Stimulated activated CD8-positive, alpha-beta memory T cell treated with anti-CD3 and anti-CD28 coated beads, Interleukin-15, amount 100 ng/mL, for 4 hours (primary cell): ENCODE results near the gene KAT2A.
"Not testable (repeated sequence)": the region's sequence is repeated elsewhere in the genome, so short reads cannot be mapped to it uniquely, and the experiment has no call there.

ENCODE experiments used
- DNase-seq, 2 donors: peaks; one replicate each; pipeline ENCODE4 v3.0.0-alpha.2; 2020; ENCODE audit warnings: low read depth in 2 of 2

The KAT2A gene

DNA sequence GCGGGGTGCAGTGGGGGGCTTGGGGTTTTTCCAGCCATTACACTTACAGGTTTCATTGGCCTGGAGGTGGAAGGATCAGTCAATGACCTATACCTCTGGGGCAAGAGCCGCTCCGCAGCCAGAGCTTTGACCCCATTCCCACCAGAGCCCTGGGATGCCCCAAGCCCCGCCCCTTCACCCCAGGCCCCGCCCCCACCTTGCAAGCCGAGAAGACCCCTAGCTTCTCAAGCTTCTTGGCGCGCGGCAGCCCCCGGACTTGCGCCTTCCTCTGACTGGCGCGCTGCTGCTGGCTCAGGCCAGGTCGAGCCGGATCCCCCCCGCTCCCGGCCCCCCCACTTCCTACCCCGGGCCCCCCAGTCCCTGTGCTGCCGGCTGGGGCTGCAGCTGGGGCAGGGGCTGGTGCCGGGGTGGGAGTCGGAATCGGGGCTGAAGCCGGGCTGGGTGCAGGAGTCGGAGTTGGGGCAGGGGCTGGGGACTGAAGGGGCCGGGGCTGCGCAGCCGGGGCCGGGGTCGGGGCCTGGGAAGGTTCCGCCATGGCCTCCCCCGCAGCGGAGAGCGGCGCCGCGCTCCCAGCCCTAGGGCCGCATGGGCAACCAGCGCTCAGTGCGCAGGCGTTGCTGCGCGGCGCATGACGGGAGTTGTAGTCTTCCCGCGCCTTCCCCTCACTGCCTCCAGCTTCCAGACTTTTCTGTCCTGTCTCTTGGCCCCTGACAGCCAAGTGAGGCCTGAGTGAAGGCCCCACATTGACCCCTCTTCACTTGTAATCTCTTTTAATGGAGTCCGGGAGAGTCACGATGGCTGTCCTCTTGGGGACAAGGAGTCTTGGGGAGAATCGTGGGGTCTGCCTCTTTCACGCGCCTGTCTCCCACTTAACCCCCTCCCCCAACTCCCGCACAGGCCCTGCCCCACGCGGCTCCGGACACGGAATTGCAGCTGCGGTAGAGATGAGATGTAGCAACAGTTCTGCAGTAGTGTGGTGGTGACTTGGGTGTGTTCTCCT is at the start of gene KAT2A:
Gene KAT2A (minus strand): TSS at position 598 of the 1,000 bp plus-strand sequence. CDS start 63 bp downstream, at position 535.
- peak; percentile 47 to 57 for DNase-seq

DNA sequence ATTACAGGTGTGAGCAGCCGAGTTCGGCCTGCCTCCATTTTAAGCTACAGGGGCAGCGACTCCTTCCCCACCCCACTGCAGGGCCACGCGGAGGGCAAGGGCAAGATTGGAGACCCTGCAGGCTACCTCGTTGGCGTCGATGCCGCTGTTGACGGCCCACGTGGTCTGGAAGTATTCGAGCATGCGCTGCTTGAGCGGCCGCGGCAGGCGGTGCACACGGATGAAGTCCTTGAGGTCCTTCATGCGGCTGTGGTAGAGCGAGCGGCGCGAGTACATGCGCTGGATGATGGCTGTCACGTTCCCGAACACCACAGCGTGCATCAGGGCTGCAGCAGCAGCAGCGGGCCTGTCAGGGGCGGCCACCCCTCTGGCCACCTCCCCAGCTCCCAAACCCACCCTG is 48.2 kb upstream of the KAT2A start:
- DNase-seq = no peak

DNA sequence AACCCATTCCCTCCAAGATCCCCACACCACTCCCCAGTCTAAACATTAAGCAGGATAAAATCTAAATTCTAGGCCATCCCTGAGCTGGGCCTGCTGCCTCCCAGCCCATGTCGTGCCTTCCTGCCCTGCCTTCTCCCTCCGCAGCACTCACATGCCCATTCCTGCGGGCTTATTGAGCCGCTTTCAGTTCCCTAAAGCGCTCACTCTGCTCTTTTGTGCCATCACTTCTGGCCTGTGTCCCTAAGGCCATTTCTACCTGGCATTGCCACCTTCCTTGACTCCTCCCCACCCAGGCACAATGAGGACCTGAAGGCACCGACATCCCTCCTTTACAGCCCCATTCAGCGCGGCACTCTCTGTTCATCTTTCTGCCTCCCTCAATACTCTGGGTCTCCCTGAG is 46.6 kb upstream of the KAT2A start:
- DNase-seq = no peak

DNA sequence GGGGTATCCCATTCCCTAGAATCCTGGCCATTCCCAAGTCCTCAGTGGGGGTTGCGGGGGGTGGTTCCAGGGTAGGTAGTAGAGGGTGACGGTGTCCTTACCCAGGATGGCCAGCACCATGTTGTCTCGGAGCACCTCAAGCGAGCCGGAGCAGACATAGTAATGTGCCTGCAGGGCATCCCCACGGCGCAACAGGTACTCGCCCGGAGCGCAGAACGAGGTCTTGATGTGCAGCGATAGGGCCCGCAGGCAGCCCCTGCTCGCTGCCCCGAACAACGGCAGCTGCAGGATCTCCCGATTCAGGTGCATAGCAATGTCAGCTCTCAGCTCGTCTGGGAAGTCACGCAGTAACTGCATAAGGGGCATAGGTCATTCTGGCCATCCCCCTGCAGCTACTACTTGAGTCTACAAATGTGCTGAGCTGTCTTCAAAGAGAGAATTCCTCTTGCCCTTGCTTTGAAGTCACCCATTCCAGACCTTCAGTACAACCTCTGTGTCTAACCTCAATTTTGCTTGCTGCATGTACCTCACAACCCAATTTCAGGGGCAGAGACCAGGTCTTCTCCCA is 45.1 kb upstream of the KAT2A start:
- no peak for DNase-seq

DNA sequence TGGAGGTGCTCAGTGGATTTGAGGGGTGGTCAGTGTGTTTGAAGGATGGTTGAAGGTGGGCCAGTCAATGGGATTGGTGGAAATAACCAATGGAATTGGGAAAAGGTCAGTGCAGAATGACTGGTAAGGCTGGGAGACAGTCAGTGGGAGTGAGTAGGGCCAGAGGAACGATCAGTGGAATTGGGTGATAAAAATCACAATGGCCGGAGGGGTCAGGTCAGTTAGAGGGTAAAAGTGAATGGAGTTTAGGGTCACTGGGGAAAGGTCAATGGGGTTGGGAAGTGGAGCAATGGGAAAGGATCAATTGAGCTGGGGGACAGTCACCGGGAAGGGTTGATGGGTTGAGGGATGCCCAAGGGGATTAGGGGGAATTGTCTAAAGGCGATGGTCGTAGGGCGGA is 44.6 kb upstream of the KAT2A start:
- no peak for DNase-seq

DNA sequence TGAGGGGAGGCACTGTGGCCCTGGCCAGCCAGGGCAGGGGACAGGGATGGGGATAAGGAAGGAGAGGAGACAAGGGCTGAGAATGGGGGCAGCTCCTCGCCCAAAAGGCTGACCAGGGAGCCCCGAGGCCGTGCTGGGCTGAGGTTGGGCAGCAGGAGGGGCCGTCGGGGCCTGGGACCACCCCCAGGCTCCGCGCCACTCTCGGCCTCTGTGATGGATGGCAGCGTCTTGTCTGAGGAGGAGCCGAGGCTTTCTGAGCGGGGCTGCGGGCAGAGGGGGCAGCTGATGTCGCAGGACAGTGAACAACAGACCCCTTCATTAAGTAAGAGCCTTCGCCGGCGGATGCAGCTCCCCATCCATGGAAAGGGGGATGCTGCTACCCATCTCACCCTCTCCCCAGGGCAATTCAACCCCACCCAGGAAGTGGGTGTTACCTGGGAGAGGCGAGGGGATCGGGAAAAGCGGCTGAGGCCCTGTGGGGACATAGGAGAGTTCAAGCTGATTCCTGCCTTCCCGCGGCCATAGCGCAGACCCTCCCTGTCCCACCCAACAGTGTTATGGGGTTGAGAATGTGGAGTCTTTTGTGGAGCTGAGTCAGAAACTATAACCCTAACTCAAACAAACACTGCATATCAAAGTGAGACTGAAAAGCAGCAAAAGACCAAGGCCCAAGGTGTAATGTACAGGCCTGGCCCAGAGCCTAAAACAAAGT is 42.7 kb upstream of the KAT2A start:
- no peak for DNase-seq

DNA sequence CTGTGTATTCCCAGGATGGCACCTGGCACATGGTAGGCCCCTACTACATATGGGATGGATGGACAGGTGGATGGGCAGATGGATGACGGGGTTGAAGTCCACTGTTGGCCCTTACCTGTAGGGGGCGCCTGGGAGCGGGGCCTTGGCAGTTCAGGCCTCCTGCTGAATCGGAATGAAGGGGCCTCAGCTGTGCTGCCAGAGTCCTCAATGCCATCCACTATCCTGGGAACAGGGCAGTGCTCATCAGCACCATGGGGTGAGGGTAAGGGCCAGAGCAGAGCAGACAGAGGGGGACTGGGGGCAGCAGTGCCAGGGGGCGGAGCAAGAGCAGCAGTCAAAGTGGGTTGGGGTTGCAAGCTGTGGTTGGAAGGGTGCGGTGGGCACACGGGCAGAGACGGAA is 41.9 kb upstream of the KAT2A start:
- no peak for DNase-seq

DNA sequence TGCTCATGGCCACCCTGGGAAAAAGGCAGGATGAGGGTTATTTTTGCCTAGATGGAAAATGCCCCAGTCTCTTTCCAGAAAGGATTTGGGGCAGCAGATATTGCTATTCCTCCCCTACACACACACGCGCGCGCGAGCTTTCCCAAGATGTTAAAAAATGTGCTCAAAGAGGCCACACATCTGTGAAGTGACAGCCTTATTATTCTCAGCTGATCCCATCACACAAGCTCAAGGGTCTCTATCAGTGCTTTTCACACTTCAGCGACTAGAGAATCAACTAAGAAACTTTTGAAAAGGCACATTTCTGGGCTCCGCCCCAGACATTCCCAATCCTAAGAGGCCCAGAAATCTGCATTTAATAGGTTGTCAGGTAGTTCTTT is 39.4 kb upstream of the KAT2A start:
- DNase-seq = no peak

DNA sequence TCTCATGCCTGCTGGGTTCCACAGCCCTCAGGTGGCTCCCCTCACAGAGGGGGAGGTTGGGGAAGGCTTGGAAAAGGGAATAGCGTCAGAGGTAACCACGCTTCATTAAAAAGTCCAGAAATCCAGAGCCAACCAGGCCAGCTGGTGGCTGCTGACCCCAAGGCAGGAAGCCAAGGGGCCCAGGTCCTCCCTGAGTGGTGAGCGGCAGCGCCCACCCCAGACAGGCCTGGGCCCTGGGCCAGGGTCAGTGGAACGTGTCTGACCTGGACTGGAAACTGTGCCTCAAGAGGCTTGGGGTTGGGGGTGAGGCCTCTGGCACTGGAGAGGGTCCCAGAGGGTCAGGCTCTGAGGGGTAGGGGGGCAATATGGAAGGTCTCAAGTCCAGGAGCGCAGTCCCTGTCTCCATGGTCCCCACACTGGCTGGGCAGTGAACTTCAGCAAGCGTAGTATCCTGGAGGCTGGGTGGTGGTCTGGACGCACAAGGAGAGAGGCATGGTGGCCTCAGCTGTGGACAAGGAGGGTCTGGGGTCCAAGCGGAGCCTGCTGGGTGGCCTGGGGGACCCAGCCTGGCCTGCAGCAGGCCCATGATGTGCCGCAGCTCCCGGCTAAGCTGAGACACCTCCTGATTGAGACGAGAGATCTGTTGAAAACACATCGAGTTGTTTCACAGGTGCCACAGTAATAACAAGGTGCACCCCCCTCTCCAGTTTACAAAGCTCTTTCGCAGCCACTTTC is 38.8 kb upstream of the KAT2A start:
- no peak for DNase-seq

DNA sequence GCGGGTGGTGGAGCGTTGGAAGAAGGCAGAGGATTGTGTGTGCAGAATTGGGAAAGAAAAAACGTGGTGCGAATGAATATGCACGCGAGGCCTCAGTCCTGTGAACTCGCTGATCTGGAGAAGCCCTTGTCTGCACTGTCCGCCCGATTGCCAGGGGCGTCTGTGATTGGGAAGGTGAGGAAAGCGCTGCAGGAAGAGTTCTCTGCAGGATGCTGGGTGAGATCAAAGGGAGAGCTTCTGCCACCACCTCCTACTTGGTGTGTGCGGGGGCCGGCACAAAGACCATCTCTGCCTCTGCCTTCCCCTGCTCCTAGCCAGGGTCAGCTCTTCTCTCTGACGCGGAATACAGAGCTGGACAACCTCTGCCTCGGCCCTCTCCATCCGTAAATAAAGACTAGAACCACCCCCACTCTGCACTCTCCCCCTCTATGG is 34.5 kb upstream of the KAT2A start:
- DNase-seq = no peak

DNA sequence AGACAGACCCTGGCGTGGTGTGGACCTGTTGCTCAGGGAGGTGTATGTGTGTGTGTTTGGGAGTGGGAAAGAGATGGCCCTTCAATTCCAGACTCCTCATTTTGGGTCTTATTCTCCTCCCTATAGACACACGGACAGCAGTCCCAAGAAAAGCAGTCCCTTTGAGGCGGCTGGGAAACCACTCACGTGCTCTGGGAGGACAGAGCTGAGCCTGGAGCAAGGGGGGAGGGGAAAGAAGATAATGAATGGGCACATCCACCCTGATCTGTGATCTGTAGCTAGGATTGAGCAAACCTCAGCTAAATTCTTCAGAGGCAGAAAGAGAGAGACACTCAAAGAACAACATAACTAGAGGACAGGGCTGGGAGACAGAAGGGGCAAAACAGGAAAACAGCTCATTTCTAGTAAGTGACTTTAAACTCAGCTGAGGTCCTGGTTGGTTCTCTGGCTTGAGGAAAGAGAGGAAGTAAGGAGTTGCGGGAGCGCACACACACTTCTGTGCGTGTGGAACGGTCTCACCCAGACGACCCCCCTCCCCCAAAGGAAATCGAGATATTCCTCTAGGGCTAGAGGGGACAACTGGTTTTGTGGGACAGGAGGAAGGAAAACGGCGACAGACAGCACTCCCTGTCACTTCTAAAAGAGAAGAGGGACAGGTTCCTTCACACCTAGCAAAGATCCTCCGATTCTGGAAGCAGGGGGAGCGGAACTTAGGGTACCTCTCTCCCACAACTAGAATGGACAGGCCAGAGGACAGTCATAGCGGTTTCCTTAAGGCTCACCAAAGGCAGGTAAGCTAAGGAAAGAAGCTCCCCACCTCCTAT is 33.0 kb upstream of the KAT2A start:
- DNase-seq = no peak

DNA sequence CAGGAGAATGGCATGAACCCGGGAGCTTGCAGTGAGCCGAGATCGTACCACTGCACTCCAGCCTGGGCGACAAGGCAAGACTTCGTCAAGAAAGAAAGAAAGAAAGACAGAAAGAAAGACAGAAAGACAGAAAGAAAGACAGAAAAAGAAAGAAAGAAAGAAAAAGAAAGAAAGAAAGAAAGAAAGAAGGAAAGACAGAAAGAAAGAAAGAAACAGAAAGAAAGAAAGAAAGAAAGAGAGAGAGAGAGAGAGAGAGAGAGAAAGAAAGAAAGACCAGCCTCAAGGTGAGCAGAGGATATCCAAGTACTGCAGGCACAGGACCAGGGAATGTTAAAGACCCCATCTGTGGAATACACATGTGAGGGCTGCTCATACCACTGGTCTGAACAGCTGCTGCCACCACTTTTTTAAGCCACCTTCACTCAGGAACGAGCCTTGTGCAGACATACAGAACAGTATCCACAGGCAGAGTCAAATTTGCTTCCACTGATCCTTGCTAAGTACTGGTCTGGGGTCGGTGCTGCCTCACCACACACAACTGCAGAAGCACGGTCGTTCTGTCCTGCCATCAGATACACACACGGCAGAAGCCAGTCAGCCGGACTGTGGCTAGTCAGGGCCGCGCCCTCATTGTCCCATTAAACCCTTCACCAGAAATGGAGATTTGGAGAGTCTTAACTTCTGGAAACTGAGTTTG is 25.9 kb upstream of the KAT2A start:
- DNase-seq = no peak

DNA sequence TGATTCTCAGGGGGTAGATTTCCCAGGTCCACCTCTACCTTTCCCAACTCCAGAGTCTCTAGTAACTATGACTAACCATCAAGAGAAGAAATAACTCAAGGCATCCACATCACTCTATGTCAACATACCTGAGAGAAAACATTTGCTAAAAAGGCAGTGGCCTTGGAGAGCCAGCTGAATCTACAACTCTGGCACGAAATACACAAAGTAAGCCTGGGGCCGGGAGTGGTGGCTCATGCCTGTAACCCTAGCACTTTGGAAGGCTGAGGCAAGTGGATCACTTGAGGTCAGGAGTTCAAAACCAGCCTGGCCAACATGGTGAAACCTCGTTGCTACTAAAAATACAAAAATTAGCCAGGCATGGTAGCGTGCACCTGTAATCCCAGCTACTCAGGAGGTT is 22.0 kb upstream of the KAT2A start:
- DNase-seq = not testable (repeated sequence)

DNA sequence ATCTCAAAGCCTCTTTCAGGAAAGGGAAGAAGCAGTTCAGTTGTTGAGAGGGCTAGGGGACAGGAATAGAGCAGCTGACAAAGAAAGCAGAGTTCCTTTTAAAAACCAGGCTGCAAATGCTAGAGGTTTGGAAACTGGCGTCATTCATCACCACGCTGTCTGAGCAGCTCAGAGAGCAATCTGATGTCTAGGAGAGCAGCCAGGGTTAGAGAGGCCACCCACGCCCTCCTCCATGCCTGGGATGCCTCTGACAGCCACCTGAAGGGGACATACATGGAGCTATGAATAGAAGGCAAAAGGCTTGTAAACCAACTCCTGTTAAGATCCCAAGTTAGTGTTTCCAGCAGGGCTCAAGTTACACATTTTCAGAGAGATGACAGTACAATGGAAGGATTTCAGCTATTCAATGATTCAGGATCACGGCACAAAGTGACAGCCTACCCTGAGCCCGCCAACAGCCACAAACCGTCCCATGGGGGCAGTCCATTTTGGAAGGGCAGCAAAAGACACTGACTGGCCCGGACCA is 21.3 kb upstream of the KAT2A start:
- DNase-seq = no peak

DNA sequence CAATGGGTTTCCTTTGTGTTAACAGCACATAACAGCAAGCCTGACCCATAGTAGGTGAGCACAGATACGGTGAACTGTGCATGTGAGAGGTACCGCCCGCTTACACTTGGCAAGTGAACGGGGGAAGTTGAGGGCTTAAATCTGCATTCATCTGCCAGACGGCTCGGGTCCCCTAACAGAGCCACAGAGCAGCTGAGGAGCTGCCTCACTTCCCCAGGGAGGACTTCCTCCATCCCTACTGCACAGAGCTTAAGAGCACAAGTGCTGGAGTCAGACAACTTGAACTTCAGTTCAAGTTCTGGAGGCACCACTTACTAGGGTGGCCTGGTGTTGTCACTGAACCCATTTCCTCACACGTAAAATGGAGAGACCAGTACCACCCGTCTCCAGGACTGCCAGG is 20.2 kb upstream of the KAT2A start:
- DNase-seq = no peak

DNA sequence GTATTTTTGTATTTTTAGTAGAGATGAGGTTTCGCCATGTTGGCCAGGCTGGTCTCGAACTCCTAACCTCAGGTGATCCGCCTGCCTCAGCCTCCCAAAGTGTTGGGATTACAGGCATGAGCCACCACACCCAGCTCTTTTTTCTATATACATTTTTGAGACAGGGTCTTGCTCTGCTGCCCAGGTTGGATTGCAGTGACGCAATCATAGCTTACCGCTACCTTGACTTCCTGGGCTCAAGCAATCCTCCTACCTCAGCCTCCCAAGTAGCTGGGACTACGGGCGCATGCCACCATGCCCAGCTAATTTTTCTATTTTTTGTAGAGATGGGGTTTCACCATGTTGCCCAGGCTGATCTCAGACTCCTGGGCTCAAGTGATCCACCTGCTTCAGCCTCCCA is 19.5 kb upstream of the KAT2A start:
- not testable (repeated sequence) for DNase-seq

DNA sequence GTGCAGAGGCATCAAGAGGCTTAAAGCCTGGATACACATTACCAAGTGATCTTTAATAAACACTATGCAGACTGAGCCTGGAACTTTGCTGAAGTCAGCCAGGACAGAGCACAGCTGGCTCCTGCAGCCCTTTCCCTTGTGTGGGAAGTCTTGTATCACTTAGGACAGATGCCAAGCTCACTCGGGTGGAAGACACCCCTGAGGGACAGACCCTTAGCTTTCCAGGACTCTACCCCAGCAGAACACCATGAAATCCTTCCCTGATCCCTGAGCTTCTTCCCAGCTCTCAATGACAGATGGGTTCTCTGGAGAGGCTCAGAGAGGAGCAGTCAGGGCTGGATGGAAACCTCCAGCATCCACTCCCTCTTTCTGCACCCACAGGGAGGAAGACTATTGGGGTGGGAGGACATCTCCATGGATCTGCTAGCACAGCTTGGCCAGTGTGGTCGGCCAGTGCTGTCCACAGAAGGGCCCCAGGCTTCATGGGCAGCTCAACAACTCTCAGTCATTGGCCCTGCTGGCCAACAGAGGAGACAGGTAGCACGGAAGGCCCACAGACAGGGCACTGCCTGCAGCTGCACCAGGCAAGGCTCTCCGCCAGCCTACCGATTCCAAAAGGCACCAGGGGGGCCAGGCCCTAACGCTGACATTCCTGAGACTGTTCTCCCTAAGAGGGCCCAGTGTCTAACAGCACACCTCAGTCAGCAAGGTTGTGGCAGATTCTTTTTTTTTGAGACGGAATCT is 17.8 kb upstream of the KAT2A start:
- no peak for DNase-seq

DNA sequence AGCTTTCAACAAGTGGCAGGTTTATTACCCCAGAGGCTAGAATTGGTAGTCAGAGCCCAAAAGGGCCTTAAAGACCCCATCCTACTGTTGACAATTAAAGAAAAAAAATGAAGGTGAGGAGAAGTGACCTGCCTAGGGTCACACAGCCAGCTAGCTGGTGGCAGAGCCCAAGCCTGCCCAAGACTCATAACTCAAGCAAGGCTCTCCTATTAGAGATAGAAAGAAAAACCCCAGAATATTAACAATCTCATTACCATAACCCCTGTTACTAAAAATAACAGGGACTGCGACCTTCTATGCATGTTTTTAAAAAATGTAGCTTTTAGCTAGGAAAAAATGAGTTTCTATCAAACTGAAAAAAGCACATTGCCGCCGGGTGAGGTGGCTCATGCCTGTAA is 15.5 kb upstream of the KAT2A start:
- DNase-seq = no peak
